Peyer's patch (tissue), 4 donors: ENCODE results near the gene NCKAP5.

Experiments
- CTCF ChIP-seq, 6 experiments: fragments of 450-650 bp in 4 of 6; fragments of 200-600 bp in 2 of 6; sonication (generic) in 1 of 6; IDR thresholded peaks; one replicate each; pipeline ENCODE4 v1.5.1; 2017 to 2019; ENCODE audit warnings: antibody characterized with exemption in 6 of 6, mild to moderate bottlenecking in 3 of 6, moderate library complexity in 1 of 6
- POLR2A ChIP-seq, 2 donors: fragments of 450-650 bp; IDR thresholded peaks; one replicate each; pipeline ENCODE4 v1.5.1; 2017; ENCODE audit warnings: antibody characterized with exemption in 2 of 2, mild to moderate bottlenecking in 2 of 2, moderate library complexity in 2 of 2

- TF ChIP-seq CTCF (IDR thresholded peaks at IDR 0.05) (no peak), POLR2A (IDR thresholded peaks at IDR 0.05) (no peak)
Measured at GRCh38 chr2:132779206-132779721, 789.0 kb downstream of the NCKAP5 start.
